Stimulated activated CD8-positive, alpha-beta memory T cell treated with anti-CD3 and anti-CD28 coated beads, Interleukin-12 subunit alpha, Interleukin-12 subunit beta, amount 100 ng/mL, for 24 hours (primary cell): ENCODE measurements around the gene PRSS56.

ENCODE experiments used
- DNase-seq: peaks from one replicate; pipeline ENCODE4 v3.0.0-alpha.2; 2020; ENCODE audit errors: extremely low read depth

The PRSS56 gene

DNA sequence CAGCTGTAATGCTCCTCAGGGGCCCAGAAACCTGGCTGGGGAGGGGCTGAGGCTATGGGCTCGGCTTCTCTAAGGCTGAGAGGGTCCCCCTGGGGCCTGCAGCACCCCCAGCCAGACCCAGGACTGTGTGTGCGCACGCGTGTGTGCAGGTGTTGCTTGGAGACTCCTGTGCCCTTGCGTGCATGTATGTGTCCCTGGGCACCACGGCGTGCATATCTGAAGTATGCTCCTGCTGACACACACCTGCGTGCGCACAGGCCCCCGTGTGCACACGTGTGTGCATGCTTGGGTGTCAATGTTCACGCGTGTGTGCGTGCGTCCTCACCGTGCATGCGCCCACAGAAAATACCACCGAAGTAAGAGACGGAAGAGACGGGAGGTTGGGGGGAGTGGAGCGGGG, 17.7 kb upstream of the PRSS56 start:
- DNase-seq, result no peak

- no peak for DNase-seq
These were observed 17.0 kb upstream of the PRSS56 start for GRCh38 chr2:232502911-232503808.

- DNase-seq, result no peak
These were observed 16.3 kb upstream of the PRSS56 start for GRCh38 chr2:232503809-232504323.

- DNase-seq, result no peak
These were observed 15.8 kb upstream of the PRSS56 start for GRCh38 chr2:232504438-232504837.

- DNase-seq, result no peak
These were observed 14.3 kb upstream of the PRSS56 start for GRCh38 chr2:232505856-232506255.

DNA sequence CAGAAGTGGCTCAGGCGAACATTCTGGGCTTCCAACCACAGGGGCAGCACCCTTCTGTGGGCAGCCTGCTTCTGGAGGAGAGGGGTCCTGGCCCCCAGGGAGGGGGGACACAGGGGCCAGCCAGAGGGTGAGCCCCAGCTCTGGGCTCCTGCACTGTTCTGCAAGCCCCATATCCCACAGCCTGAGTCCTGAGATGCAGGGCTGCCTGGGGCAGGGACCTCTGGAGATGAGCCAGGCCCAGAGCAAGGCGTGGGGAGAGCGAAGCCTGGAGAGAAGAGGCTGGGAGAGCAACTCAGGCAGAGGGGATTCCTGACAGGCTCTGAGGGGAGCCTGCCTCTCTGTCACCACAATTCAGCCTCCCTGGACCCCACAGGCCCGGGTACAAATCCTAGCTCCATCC, 13.5 kb upstream of the PRSS56 start:
- DNase-seq, result no peak

DNA sequence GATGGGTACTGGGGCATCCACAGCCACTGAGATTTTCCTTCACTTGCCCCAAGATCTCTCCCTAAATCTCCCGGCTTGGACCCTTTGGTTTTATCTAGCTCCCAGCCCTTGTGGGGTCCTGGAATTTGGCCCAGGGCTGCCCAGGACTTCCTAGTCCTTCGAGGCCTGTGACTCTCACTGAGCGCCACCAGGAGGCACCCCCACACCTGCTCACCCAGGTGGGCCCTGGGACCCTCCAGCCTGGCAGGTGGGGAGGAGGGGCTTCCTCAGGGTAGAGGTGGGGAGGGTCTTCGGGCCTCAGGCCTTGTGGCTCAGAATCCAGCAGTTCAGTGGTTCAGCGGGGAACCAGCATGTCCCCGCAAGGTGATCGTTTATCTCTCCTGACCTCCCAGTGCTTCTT, 11.9 kb upstream of the PRSS56 start:
- no peak for DNase-seq

- no peak for DNase-seq
These were observed 8.8 kb upstream of the PRSS56 start for GRCh38 chr2:232511336-232511890.

DNA sequence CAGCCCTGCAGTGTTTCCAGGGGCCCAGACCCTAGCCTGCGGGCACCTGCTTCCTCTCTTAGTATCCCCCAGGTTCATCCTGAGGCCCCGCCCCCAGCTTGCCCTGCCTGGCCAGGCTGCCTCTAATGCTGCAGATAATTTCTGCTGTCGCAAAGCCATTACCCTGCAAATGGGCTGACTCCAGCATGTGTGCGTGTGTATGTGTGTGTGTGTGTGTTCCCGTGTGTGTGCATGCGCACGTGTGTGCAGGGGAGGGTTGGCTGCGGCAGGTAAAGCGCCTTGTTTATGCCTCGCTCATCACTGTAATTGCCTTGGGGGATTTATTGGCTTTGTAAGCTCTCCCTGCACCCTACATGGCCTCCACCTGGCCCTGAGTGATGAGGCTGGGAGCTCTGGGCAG, 7.6 kb upstream of the PRSS56 start:
- no peak for DNase-seq

GRCh38 chr2:232513353-232513752, 6.8 kb upstream of the PRSS56 start:
- no peak for DNase-seq

DNA sequence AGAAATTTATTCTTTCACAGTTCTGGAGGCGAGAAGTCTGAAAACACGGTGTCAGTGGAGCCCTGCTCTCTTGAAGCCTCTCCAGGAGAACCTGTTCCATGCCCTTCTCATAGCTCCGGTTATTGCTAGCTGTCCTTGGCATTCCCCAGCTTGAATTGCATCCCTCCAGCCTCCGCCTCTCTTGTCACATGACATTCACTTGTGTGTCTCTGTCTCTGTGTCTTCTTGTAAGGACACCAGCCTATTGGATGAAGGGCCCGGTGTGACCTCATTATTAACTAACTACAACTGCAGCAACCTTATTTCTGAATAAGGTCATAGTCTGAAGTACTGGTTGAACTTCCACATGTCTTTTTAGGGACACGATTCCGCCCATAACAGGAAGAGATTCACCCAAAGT, 4.5 kb upstream of the PRSS56 start:
- no peak for DNase-seq

GRCh38 chr2:232516551-232516950, 3.6 kb upstream of the PRSS56 start:
- DNase-seq, result no peak

- no peak for DNase-seq
These were observed 1.3 kb upstream of the PRSS56 start for GRCh38 chr2:232518844-232519243.

DNA sequence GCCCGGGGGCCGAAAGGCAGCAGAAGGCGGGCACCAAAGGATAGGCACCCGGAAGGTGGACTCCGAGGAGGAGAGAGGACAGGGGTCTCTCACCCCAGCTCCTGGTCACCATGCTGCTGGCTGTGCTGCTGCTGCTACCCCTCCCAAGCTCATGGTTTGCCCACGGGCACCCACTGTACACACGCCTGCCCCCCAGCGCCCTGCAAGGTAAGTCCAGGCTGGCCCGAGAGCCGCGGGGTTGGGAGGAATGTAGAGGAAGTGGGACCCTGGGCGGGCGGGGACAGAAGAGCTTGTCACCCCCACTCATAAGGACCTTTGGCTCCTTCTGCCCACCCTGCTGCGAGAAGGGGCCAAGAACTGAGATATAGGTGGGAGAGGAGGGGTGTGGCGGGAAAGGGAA, 301 bp downstream of the PRSS56 start:
- DNase-seq, result no peak

- DNase-seq, result no peak
These were observed 910 bp downstream of the PRSS56 start for GRCh38 chr2:232521098-232521497.

DNA sequence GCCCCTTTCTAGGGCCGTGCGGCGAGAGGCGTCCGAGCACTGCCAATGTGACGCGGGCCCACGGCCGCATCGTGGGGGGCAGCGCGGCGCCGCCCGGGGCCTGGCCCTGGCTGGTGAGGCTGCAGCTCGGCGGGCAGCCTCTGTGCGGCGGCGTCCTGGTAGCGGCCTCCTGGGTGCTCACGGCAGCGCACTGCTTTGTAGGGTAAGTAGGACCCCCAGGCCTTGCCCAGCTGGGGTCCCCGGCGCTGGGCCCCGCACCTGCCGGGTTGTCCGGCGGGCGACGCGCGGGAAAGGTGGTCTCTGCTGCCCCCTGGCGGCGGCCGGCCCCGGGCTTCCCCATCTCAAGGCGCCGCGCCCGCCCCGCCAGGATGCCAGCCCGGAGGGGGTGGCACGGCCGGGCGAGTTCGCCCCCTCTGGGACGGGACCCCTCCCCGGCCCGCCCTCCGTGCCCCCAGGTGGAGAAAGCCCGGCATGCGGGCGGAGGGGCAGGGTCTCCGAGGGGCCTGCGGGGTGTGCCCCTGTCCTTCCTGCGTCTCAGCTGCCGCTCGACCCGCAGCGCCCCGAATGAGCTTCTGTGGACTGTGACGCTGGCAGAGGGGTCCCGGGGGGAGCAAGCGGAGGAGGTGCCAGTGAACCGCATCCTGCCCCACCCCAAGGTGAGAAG, 1.9 kb downstream of the PRSS56 start:
- peak; percentile 22 for DNase-seq

DNA sequence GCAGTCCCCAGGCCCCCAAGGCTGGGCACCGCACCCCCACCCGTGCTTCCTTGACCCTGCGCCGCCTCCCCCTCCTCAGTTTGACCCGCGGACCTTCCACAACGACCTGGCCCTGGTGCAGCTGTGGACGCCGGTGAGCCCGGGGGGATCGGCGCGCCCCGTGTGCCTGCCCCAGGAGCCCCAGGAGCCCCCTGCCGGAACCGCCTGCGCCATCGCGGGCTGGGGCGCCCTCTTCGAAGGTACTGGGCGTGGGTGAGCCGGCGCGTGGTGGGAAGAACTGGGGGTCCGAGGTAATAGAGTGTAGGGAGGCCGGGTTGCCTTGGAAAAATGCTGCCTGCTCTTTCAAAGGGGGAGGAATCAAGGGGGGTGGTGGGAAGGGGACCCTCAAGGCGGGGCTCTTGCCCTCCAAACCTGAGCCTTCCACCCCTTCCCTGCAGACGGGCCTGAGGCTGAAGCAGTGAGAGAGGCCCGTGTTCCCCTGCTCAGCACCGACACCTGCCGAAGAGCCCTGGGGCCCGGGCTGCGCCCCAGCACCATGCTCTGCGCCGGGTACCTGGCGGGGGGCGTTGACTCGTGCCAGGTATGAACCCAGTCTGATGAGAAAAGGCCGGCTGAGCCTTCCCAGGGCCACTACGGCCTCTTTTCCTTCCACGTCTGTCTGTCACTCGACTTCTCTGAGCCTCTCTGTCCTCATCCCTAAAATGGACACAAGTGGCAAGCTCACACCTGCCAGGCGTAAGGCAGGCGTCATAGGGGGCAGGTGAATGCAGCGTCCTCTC, 2.6 kb downstream of the PRSS56 start:
- DNase-seq, result no peak

GRCh38 chr2:232523402-232523681, 3.2 kb downstream of the PRSS56 start:
- no peak for DNase-seq

DNA sequence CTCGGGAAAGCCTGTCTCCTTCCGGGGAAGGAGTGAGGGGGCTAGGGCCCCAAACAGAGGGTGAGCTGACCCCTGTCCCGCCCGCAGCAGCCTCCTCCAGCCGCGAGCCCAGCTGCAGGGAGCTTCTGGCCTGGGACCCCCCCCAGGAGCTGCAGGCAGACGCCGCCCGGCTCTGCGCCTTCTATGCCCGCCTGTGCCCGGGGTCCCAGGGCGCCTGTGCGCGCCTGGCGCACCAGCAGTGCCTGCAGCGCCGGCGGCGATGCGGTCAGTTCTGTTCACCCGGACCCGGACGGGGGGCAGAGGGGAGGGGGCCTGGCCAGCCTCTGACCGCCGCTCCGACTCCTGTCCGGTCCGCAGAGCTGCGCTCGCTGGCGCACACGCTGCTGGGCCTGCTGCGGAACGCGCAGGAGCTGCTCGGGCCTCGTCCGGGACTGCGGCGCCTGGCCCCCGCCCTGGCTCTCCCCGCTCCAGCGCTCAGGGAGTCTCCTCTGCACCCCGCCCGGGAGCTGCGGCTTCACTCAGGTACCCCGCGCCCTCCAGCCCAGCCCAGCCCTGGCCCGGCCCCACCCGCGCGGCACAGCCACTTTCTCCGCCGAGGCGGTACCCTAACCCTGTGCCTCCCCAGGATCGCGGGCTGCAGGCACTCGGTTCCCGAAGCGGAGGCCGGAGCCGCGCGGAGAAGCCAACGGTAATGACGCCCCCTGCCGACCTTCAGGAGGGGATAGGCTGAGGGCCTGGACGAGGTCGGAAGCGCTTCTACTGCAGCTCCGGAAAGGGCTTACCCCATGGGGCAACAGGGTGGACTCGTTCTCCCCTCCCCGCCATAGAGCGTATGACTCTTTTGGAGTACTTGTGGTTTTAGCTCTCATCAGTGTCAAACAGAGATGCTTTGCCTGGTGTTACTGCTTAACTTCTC, 3.8 kb downstream of the PRSS56 start:
- DNase-seq, result no peak

GRCh38 chr2:232524771-232525170, 4.6 kb downstream of the PRSS56 start:
- DNase-seq, result no peak

DNA sequence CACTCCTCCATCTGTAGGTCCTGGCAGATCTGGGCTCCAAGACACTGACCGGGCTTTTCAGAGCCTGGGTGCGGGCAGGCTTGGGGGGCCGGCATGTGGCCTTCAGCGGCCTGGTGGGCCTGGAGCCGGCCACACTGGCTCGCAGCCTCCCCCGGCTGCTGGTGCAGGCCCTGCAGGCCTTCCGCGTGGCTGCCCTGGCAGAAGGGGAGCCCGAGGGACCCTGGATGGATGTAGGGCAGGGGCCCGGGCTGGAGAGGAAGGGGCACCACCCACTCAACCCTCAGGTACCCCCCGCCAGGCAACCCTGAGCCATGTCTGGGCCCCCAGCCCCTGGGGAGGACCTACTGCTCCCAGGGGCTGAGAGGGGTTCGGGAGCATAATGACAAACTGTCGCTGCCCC, 5.0 kb downstream of the PRSS56 start:
- no peak for DNase-seq
